Mesothelial cell of epicardium (in vitro differentiated cells): ENCODE measurements around the gene UBE2J1. TPM values are rescaled to one million over a fixed set of nuclear protein-coding genes. Genes with fewer than 3 reads are reported as not detected.

ENCODE experiments used
- DNase-seq, 2 experiments: peaks; one replicate each; pipeline ENCODE4 v3.0.0; 2021; ENCODE audit warnings: low spot score in 2 of 2; ENCODE audit not compliant: unreplicated experiment in 2 of 2
- H3K27ac Mint-ChIP-seq: 2 replicates; pipeline ENCODE4 v1.8.0; 2021; ENCODE audit warnings: mixed read lengths
- H3K27me3 Mint-ChIP-seq: 2 replicates; pipeline ENCODE4 v1.8.0; 2021; ENCODE audit warnings: low read depth, mixed read lengths
- H3K36me3 Mint-ChIP-seq: 2 replicates; pipeline ENCODE4 v1.8.0; 2021; ENCODE audit warnings: mixed read lengths
- H3K4me1 Mint-ChIP-seq: 2 replicates; pipeline ENCODE4 v1.8.0; 2021; ENCODE audit warnings: mixed read lengths
- H3K4me3 Mint-ChIP-seq: 2 replicates; pipeline ENCODE4 v1.8.0; 2021; ENCODE audit warnings: mild to moderate bottlenecking, moderate library complexity, mixed read lengths
- H3K9me3 Mint-ChIP-seq: 2 replicates; pipeline ENCODE4 v1.8.0; 2021; ENCODE audit warnings: mixed read lengths
- CTCF ChIP-seq: fragments of 200-600 bp; sonication (generic); IDR thresholded peaks from one replicate; pipeline ENCODE4 v1.5.0; 2021; ENCODE audit warnings: antibody characterized with exemption; ENCODE audit not compliant: unreplicated experiment
- total RNA-seq: library from RNA; stranded (reverse); gene quantifications from 3 replicates; pipeline ENCODE4 v1.2.1, GENCODE V29; 2021

UBE2J1 gene
- total RNA-seq, 1 donor from 2014 or later, result 32.2 TPM

- Mint-ChIP-seq H3K27ac (peak overlapping the region; percentile 99), H3K4me1 (peaks cover 53% of the 10 kb centered on the region), H3K9me3 (no peaks in the 10 kb centered on the region), H3K36me3 (peaks cover 3% of the 10 kb centered on the region), H3K27me3 (no peaks in the 10 kb centered on the region), H3K4me3 (no peak overlapping the region)
- no peak for TF ChIP-seq CTCF
- no peak for DNase-seq
These were observed 4.7 kb downstream of the UBE2J1 start for GRCh38 chr6:89347825-89348224.

- Mint-ChIP-seq H3K4me3 (no peak overlapping the region), H3K9me3 (no peaks in the 10 kb centered on the region), H3K4me1 (peaks cover 49% of the 10 kb centered on the region), H3K27ac (peak overlapping the region; percentile 72), H3K27me3 (no peaks in the 10 kb centered on the region), H3K36me3 (peaks cover 7% of the 10 kb centered on the region)
- TF ChIP-seq CTCF, result no peak
- DNase-seq, result no peak
These were observed 6.1 kb downstream of the UBE2J1 start for GRCh38 chr6:89346433-89346832.

- H3K4me3 Mint-ChIP-seq, result no peak overlapping the region
- H3K27me3 Mint-ChIP-seq, result no peaks in the 10 kb centered on the region
These were observed 13.0 kb downstream of the UBE2J1 start for GRCh38 chr6:89339565-89339964.

GRCh38 chr6:89335164-89335563, 17.4 kb downstream of the UBE2J1 start:
- no peaks in the 10 kb centered on the region for H3K4me1 Mint-ChIP-seq
- no peaks in the 10 kb centered on the region for H3K9me3 Mint-ChIP-seq
- TF ChIP-seq CTCF, result no peak
- no peak overlapping the region for H3K27ac Mint-ChIP-seq
- peaks cover 31% of the 10 kb centered on the region for H3K36me3 Mint-ChIP-seq
- H3K4me3 Mint-ChIP-seq, result no peak overlapping the region
- no peak for DNase-seq
- no peaks in the 10 kb centered on the region for H3K27me3 Mint-ChIP-seq

More at GRCh38 chr6:89339565-89339964, 13.0 kb downstream of the UBE2J1 start:
- TF ChIP-seq CTCF, result no peak
- Mint-ChIP-seq H3K9me3 (no peaks in the 10 kb centered on the region), H3K4me1 (no peaks in the 10 kb centered on the region), H3K36me3 (peaks cover 30% of the 10 kb centered on the region), H3K27ac (no peak overlapping the region)
- DNase-seq, result no peak

GRCh38 chr6:89330910-89331309, 21.6 kb downstream of the UBE2J1 start:
- no peaks in the 10 kb centered on the region for H3K4me1 Mint-ChIP-seq
- peaks cover 37% of the 10 kb centered on the region for H3K36me3 Mint-ChIP-seq
- no peak for DNase-seq
- no peaks in the 10 kb centered on the region for H3K27me3 Mint-ChIP-seq
- TF ChIP-seq CTCF, result no peak
- H3K4me3 Mint-ChIP-seq, result no peak overlapping the region
- no peaks in the 10 kb centered on the region for H3K9me3 Mint-ChIP-seq
- no peak overlapping the region for H3K27ac Mint-ChIP-seq

- Mint-ChIP-seq H3K4me1 (no peaks in the 10 kb centered on the region), H3K9me3 (no peaks in the 10 kb centered on the region), H3K36me3 (peaks cover 37% of the 10 kb centered on the region), H3K27me3 (no peaks in the 10 kb centered on the region), H3K4me3 (no peak overlapping the region), H3K27ac (no peak overlapping the region)
- DNase-seq, result no peak
- no peak for TF ChIP-seq CTCF
These were observed 23.5 kb downstream of the UBE2J1 start for GRCh38 chr6:89328976-89329375.
